ENCODE data around the gene PIGC. TPM values are rescaled to one million over a fixed set of nuclear protein-coding genes. Genes with fewer than 3 reads are reported as not detected.

The PIGC gene
- total RNA-seq, 1 donor from 2014 or later = 24.7 TPM

DNA sequence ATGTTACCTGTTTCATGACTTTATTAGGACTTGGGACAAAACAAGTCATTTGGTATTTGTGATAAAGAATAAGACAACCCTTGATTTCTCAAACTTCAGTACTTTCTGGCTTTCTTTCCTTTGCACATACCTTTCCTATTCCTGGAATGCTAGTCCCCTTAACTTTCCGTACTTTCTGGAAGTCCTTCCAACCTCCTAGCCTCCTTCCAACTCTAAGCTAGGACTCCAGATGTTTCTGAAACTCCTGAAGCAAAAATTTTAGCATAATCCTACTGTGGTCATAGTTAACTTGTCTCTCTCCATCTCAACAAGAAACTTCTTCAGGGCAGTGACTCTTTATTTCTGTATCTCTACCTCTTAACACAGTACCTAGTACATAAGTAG lies 43.2 kb downstream of the PIGC start:
- intact Hi-C loops (cut with micrococcal nuclease) = loop anchor here (10.0 kb wide), 1 partner anchor 496 kb away; no protein-coding TSS in a partner anchor

DNA sequence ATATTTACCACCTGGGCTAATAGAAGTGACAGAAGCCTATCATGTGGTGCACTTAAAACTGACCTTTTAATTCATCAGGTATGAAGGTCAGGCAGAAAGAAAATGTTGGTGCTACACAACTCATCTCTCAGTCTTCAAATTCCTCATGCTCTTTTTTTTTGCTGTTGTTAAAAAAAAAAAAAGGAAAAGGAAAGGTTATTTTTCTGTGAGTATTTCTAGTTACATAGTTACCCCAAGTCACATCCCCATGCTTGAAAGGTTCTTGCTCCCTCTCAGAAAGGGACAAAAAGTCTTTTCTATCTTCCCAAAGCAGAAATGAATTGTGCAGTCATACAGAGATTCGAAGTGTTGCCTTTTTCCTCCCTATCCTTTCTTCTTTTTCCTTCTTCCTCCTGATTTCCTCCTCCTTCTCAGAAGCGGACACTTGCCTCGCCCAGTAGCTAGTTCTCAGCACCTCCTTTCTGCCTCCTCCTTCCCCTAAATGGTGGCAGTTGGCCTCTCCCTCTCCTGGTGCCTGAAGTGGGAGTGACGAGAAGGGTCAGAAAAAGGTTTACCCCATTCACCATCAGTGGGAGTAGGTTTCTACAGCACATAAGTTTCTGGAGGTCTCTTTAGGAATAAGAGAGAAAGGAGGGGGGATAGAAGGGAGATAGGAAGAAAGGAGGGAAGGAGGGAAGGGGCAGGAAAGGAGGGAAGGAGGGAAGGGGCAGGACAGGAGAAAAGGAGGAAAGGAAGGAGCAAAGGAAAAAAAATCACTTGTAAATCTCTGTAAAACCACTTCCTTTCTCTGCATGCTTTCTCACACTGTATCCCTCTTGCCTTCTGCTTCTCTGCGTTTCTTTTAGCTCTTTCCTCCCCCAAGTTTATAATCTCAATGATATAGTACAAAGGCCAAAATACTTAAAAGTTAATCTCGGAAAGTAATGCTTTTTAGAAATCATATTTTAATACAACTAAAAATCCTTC lies 43.8 kb downstream of the PIGC start:
- intact Hi-C loops (cut with micrococcal nuclease) = loop anchor here (1.0 to 10.0 kb wide), 8 partner anchors 42 to 755 kb away; partner anchors contain the start of gene VAMP4

DNA sequence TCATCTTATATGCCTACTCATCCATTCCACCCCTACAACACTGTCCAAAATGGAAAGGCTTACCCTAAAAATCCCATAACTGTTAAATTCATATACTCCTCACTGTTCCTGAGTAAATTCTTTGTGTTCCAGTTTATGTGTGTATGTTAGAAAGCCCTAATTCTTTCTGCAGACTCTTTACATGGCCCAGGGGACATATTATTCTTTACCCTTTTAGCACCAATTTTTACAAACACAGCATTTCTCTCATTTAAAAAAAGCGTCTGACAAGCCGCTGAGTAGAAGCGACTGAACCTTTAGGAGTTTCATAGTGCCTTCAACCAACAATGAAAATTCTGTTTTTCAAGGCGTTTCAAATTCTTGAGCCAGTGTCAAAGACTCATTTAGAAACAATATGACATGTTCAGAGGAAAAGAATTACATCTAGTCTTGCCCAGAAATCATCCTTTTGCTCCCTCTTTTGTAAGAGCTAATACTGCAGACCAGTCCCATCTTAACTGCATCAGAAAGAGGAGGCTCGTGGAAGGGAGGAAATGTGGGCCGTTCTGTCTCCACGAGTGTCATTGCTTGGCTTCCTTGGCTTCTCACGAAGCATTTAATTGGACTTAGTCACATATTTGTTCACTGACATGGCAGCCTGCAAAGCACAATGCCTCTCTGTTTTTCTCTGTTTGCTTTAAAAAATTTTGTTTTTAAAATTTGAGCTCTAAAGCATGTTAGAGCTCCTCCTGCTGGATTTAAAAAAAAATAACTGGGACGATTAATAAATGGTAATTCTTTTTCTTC lies 44.7 kb downstream of the PIGC start:
- intact Hi-C loops (cut with micrococcal nuclease) = loop anchor here (1.0 to 5.0 kb wide), 7 partner anchors 41 to 754 kb away; partner anchors contain the start of gene VAMP4

DNA sequence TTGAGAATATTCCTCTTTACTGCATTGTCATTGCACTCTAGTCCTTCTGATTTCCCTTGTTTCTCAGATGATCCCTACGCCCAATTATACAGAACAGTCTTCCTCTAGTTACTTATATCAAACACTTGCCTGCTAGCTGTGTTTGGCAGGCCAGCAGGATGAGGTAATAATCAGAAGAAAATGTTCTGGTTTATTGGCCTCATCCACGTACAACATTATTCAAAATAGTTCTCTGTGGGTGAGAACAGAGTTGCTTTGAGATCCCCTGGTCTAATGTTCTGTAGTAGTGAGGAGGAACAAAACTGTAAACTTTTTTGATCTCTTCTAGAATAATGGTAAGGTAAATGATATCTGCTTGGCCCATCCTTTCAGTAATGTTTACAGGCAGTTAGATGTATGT lies 45.7 kb downstream of the PIGC start:
- intact Hi-C loops (cut with micrococcal nuclease) = loop anchor here (5.0 kb wide), 1 partner anchor 656 kb away; the partner anchor contains the start of gene VAMP4

DNA sequence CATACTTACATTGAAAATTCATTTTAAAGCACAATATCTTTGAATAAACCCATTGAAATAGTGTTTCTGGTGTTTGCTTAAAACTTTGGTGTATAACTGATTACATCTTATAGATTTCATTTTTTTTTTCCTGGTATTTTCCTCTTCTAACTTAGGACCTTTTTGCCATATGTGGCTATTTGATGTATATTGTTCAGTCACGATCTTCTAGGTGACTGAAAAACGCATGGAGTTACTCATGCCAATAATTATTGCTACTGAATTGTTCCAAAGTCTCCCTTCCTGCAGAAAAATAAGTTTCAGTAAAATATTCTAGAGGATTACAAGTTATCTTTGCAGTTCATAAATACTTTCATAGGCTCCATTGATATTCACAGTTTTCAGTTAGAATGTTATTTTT lies 46.2 kb downstream of the PIGC start:
- intact Hi-C loops (cut with micrococcal nuclease) = loop anchor here (5.0 kb wide), 1 partner anchor 655 kb away; the partner anchor contains the start of gene VAMP4

DNA sequence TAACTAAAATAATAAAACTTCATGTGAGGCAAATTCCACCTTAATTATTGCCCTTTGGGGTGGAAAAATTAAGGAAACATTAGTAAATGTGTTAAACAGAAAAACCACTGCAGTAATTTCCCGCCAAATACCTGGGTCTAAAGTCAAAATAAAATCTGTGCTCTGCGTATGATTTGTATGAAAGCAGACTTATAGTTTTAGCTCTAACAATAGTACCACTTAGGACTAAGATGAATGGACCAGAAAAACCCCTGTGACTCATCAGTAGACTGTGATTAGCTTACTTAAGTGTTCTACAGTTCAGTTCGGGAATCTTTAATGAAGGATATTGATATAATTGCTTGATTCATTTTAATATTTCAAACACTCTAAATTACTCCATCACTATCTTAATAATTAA lies 46.6 kb downstream of the PIGC start:
- intact Hi-C loops (cut with micrococcal nuclease) = loop anchor here (5.0 kb wide), 1 partner anchor 655 kb away; the partner anchor contains the start of gene VAMP4

DNA sequence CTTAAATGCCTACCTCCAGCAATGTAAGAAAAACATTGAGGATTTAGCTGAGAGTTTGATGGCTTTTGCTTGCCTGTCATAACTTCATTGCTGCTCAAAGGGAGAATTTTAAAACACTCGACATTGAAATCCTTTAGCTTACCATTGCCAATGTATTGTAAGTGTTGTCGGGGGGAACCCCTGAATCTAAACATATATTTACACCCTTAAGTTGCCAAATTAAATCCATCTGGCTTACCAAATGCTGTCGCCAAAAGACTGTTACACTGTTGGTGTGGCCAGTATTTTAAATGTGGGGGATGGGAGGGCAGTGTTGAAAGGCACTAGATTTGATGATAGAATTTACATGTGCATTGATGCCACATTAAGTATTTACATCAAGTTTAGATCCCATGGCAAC lies 48.3 kb downstream of the PIGC start:
- intact Hi-C loops (cut with micrococcal nuclease) = loop anchor here (5.0 kb wide), 1 partner anchor 653 kb away; the partner anchor contains the start of gene VAMP4

DNA sequence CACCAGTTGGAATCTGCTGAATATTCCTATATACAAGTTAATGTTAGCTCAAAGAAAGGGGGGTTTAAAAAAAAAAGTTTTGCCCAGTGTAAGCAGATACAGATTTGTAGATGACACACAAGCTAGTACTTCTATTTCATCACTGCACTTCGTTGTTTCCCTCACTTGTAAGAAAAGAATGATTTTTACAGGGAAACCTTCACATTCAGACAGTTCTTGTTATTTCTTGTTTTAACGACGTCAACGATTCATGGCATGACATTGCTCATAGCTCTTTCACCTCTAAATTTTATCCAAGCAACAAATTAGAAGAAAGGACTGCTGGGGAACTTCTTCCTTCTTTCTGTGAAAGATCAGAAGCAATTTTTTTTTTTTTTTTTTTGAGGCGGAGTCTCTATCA lies 49.1 kb downstream of the PIGC start:
- intact Hi-C loops (cut with micrococcal nuclease) = loop anchor here (1.0 to 5.0 kb wide), 16 partner anchors 14 to 1083 kb away; partner anchors contain the start of genes DNM3, FMO4, METTL13 and PIGC

DNA sequence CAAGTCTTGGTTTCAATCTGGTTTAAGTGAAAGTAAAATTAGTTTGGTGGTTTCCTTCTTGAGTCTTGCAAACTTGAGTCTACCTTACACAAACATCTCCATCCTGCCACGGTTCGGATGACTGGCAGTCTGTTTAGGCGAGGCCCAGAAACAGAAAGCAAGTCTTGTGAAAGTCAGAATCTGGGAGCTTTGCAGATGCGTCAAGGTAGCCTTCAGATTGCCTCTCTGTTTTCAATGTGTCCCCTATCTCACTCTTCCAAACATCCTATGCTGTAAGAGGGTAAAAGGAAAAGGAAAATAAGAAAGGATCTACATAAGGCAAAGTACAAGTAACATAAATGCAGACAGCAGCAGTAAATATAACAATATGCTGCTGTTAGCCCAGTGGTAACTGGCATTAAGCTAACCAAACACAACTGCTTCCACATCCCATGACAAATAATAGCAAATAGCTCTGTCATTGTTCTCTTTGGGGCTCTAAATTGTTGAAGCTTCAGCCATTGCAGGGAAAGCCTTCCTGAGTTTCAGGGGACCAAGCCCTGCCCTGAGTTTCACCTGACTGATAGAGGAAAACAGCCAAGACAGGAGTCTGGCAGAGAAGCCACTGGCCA lies 49.6 kb downstream of the PIGC start:
- intact Hi-C loops (cut with micrococcal nuclease) = loop anchor here (1.0 to 5.0 kb wide), 15 partner anchors 13 to 1082 kb away; partner anchors contain the start of genes DNM3, FMO4, METTL13 and PIGC

DNA sequence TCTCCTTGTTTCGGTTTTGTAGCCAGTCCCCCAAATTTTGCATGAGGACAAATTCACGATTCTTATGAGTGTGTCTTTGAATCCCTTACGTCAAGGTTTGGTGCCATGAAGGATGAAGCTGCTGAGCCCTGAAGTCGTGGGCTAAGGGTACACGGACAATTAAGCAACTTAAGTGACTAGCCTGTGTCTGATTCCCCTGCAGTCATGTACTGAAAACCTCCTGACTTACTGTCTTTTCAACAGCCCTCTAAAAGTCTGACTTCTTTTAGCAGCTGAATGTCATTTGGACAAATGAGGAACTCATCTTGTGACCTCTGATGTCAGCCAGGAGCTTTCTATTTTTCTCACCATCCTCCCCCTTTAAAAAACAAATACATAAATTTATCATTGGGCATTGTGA lies 50.5 kb downstream of the PIGC start:
- intact Hi-C loops (cut with micrococcal nuclease) = loop anchor here (5.0 kb wide), 1 partner anchor 1081 kb away; the partner anchor contains the start of gene FMO4

DNA sequence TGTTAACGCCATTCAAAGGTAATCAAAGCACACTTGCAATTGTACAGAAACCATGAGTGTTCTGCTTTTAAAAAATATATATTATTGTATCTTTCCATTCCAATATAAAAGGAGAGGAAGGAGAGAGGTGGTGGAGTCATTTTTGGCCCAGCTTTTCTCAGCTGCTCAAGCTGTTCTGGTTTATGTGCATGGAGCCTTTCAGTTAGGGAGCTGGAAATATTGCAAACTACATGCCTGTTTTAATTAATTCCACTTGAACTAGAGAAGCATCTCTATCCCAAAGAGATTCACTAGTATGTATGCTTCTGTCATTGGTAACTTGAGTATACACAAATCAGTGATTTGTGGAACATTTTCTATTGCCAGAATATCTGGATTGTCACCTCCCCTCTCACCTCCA lies 51.9 kb downstream of the PIGC start:
- intact Hi-C loops (cut with micrococcal nuclease) = loop anchor here (5.0 kb wide), 1 partner anchor 1080 kb away; the partner anchor contains the start of gene FMO4

Other genes with a start within 250 kb of the PIGC start
- not detected in 2 replicates for gene C1orf105, start 23.4 kb downstream of the PIGC start, total RNA-seq
- gene SUCO, start 89.1 kb upstream of the PIGC start, total RNA-seq = 48.1 and 49.5 TPM in 2 replicates
- gene FASLG, start 215.0 kb upstream of the PIGC start, total RNA-seq = 12.4 and 12.7 TPM in 2 replicates